ENCODE measurements around the gene SHROOM2.
"Not testable (repeated sequence)": the region's sequence is repeated elsewhere in the genome, so short reads cannot be mapped to it uniquely, and the experiment has no call there.

SHROOM2 gene

GRCh38 chrX:9785944-9786797 is at the start of gene SHROOM2:
Gene SHROOM2, plus strand, starts transcription at chrX:9786429. Its CDS starts 117 bp downstream, at chrX:9786546.
- no peak for DNase-seq

GRCh38 chrX:9737363-9737762 is 48.9 kb upstream of the SHROOM2 start:
- no peak for DNase-seq

- DNase-seq: no peak
Measured at GRCh38 chrX:9738151-9738550, 48.1 kb upstream of the SHROOM2 start.

- no peak for DNase-seq
Measured at GRCh38 chrX:9739130-9739529, 47.1 kb upstream of the SHROOM2 start.

GRCh38 chrX:9745417-9746115 is 40.7 kb upstream of the SHROOM2 start:
- peak; percentile 5 for DNase-seq

- DNase-seq: no peak
Measured at GRCh38 chrX:9746148-9746888, 39.9 kb upstream of the SHROOM2 start.

GRCh38 chrX:9747644-9748043 is 38.6 kb upstream of the SHROOM2 start:
- DNase-seq: no peak

- DNase-seq: no peak
Measured at GRCh38 chrX:9749146-9749692, 37.0 kb upstream of the SHROOM2 start.

GRCh38 chrX:9757366-9757765 is 28.9 kb upstream of the SHROOM2 start:
- no peak for DNase-seq

- DNase-seq: no peak
Measured at GRCh38 chrX:9758021-9758638, 28.1 kb upstream of the SHROOM2 start.

- no peak for DNase-seq
Measured at GRCh38 chrX:9759337-9759736, 26.9 kb upstream of the SHROOM2 start.

GRCh38 chrX:9765072-9765736 is 21.0 kb upstream of the SHROOM2 start:
- DNase-seq: no peak

- no peak for DNase-seq
Measured at GRCh38 chrX:9765737-9766097, 20.5 kb upstream of the SHROOM2 start, which contains the start of gene GPR143. Gene GPR143, minus strand, starts transcription at chrX:9765847. Its CDS starts 30 bp downstream, at chrX:9765817.

GRCh38 chrX:9767375-9767774 is 18.9 kb upstream of the SHROOM2 start:
- DNase-seq: no peak

GRCh38 chrX:9768321-9768839 is 17.8 kb upstream of the SHROOM2 start:
- not testable (repeated sequence) for DNase-seq

GRCh38 chrX:9770319-9770718 is 15.9 kb upstream of the SHROOM2 start:
- no peak for DNase-seq

- no peak for DNase-seq
Measured at GRCh38 chrX:9772943-9773342, 13.3 kb upstream of the SHROOM2 start.

- peak; percentile 56 for DNase-seq
Measured at GRCh38 chrX:9775930-9776329, 10.3 kb upstream of the SHROOM2 start.

- no peak for DNase-seq
Measured at GRCh38 chrX:9781941-9782340, 4.3 kb upstream of the SHROOM2 start.

GRCh38 chrX:9784332-9784731 is 1.9 kb upstream of the SHROOM2 start:
- DNase-seq: no peak

GRCh38 chrX:9785254-9785943 is 830 bp upstream of the SHROOM2 start:
- no peak for DNase-seq
